Adrenal gland (tissue), 19 donors: Measurements from ENCODE around the gene BEX1. TPM values are rescaled to one million over a fixed set of nuclear protein-coding genes. Genes with fewer than 3 reads are reported as not detected.
"Not testable (repeated sequence)": the region's sequence is repeated elsewhere in the genome, so short reads cannot be mapped to it uniquely, and the experiment has no call there.

Experiments
- DNase-seq, 7 donors: peaks; one replicate each; pipeline ENCODE4 v3.0.0-alpha.2; 2019 to 2020
- H3K27ac ChIP-seq, 5 donors: fragments of 200-600 bp; sonication (generic) in 4 of 5; 1 replicate in 3 of 5; 2 replicates in 2 of 5; pipeline versions ENCODE4 v1.5.1 to v1.8.0; 2016 to 2020; ENCODE audit warnings: mild to moderate bottlenecking in 1 of 5
- H3K27me3 ChIP-seq: fragments of 200-600 bp; 2 replicates; pipeline ENCODE4 v1.8.0; 2021
- H3K36me3 ChIP-seq, 2 donors: fragments of 200-600 bp; replicated peaks in 1 of 2; 1 replicate in 1 of 2; 2 replicates in 1 of 2; pipeline versions ENCODE4 v1.5.1 to v1.8.0; 2018 to 2022
- H3K4me1 ChIP-seq, 2 donors: fragments of 200-600 bp; replicated peaks in 1 of 2; 1 replicate in 1 of 2; 2 replicates in 1 of 2; pipeline versions ENCODE4 v1.5.1 to v1.8.0; 2018 to 2021
- H3K4me3 ChIP-seq, 4 donors: fragments of 200-600 bp; sonication (generic) in 3 of 4; one replicate each; pipeline ENCODE4 v1.5.1; 2016 to 2018
- H3K9me3 ChIP-seq, 3 donors: fragments of 200-600 bp; sonication (generic) in 1 of 3; replicated peaks in 1 of 3; 1 replicate in 2 of 3; 2 replicates in 1 of 3; pipeline versions ENCODE4 v1.5.1 to v1.8.0; 2016 to 2021
- CTCF ChIP-seq, 6 experiments: fragments of 450-650 bp in 4 of 6; fragments of 200-600 bp in 2 of 6; sonication (generic) in 1 of 6; IDR thresholded peaks; 1 replicate in 5 of 6; 2 replicates in 1 of 6; pipeline versions ENCODE4 v1.5.1 to v1.8.0; 2016 to 2021; ENCODE audit warnings: antibody characterized with exemption in 6 of 6, mild to moderate bottlenecking in 2 of 6, moderate library complexity in 1 of 6
- POLR2A ChIP-seq, 2 donors: fragments of 450-650 bp; IDR thresholded peaks; one replicate each; pipeline ENCODE4 v1.6.1; 2017; ENCODE audit warnings: antibody characterized with exemption in 2 of 2, mild to moderate bottlenecking in 2 of 2, moderate library complexity in 1 of 2
- WGBS, 4 donors: extraction: QIAGEN DNeasy Blood & Tissue Kit in 2 of 4; methylation state at CpG; one replicate each; pipeline versions ENCODE4 v1.1.5 to v1.1.7; 2013 to 2017; 5-methylcytosine and 5-hydroxymethylcytosine counted together
- intact Hi-C, 2 donors: fragments of 100-400 bp; cut with DNase I; formaldehyde crosslinking; loops; one replicate each; pipeline versions ENCODE4 v1.14.1 to v1.15.0; 2022 to 2023
- long read RNA-seq, 10 donors: library from polyadenylated mRNA in 3 of 10; unstranded in 2 of 10; stranded (forward) in 1 of 10; transcript quantifications; one replicate each; pipeline ENCODE4 v2.0.0 and lab custom pipeline, GENCODE V29; 2021 to 2026
- polyA plus RNA-seq, 3 donors: library from polyadenylated mRNA; stranded (reverse); fragments of 200-250 nt in 2 of 3; fragments of 350-450 nt in 1 of 3; fragmentation: Illumina TruSeq in 1 of 3; extraction: RNeasy Lipid Tissue Mini Kit (QIAGEN cat#74804) in 1 of 3; gene quantifications; one replicate each; pipeline ENCODE4 v1.2.3, GENCODE V29; 2013 to 2014
- total RNA-seq, 9 donors: library from RNA; depleted of rRNA in 4 of 9; stranded (reverse); fragments of >200 nt in 4 of 9; fragments of 120-200 nt in 1 of 9; fragmentation: NEBNext Ultra II Directional in 1 of 9; extraction: Animal tissue kit (Norgen Biotek cat#: 25700) in 1 of 9; gene quantifications; one replicate each; pipeline versions ENCODE4 v1.1.0 to v1.2.4, GENCODE V29; 2013 to 2023
- donor health status: healthy with polysubstance abuse.
- donor health status: Bipolar disorder and iron deficiency.
- donor health status: DM: yes; HTN: yes; CAD: no.
- donor health status: DM: no; HTN: no; CAD: no.
- donor health status: DM: no; HTN: no; CAD: no.
- donor health status: DM: yes; HTN: yes; CAD: no.

Gene BEX1
- total RNA-seq (100 to 1,000 TPM in 1 of 9 donors, 10 to 100 TPM in 4, 1 to 10 TPM in 4; 1.4 to 153 (median 10.7) TPM), polyA plus RNA-seq (100 to 1,000 TPM in 1 of 3 donors, 10 to 100 TPM in 2; 25.3 to 105 (median 57.3) TPM)
- long read RNA-seq, donor 1, transcript BEX1-201 (3 exons, 864 nt): major isoform, 90 of 363 reads
- long read RNA-seq, donor 1, partial matches to known transcripts: 260 of 363 reads
- long read RNA-seq, donor 1, other reads (novel, unspliced or antisense): 13 of 363 reads
- long read RNA-seq, donor 2, transcript BEX1-201 (3 exons, 864 nt): major isoform, 27 of 187 reads
- long read RNA-seq, donor 2, partial matches to known transcripts: 160 of 187 reads
- long read RNA-seq, donor 2, other reads (novel, unspliced or antisense): 0 of 187 reads
- long read RNA-seq, donor 3, transcript BEX1-201 (3 exons, 864 nt): major isoform, 29 of 479 reads
- long read RNA-seq, donor 3, partial matches to known transcripts: 444 of 479 reads
- long read RNA-seq, donor 3, other reads (novel, unspliced or antisense): 6 of 479 reads
- long read RNA-seq, donor 4, partial matches to known transcripts: 0 of 4 reads
- long read RNA-seq, donor 4, other reads (novel, unspliced or antisense): 0 of 4 reads
- long read RNA-seq, donor 5, partial matches to known transcripts: 0 of 2 reads
- long read RNA-seq, donor 5, other reads (novel, unspliced or antisense): 0 of 2 reads
- long read RNA-seq, donor 6, transcript BEX1-201 (3 exons, 864 nt): major isoform, 28 of 33 reads
- long read RNA-seq, donor 6, partial matches to known transcripts: 2 of 33 reads
- long read RNA-seq, donor 6, other reads (novel, unspliced or antisense): 3 of 33 reads
- long read RNA-seq, donor 7, transcript BEX1-201 (3 exons, 864 nt): major isoform, 37 of 186 reads
- long read RNA-seq, donor 7, partial matches to known transcripts: 149 of 186 reads
- long read RNA-seq, donor 7, other reads (novel, unspliced or antisense): 0 of 186 reads
- long read RNA-seq, donor 8, transcript BEX1-201 (3 exons, 864 nt): major isoform, 74 of 379 reads
- long read RNA-seq, donor 8, partial matches to known transcripts: 300 of 379 reads
- long read RNA-seq, donor 8, other reads (novel, unspliced or antisense): 5 of 379 reads
- long read RNA-seq, donor 9, transcript BEX1-201 (3 exons, 864 nt): major isoform, 35 of 672 reads
- long read RNA-seq, donor 9, partial matches to known transcripts: 604 of 672 reads
- long read RNA-seq, donor 9, other reads (novel, unspliced or antisense): 33 of 672 reads
- long read RNA-seq, donor 10, transcript BEX1-201 (3 exons, 864 nt): major isoform, 16 of 172 reads
- long read RNA-seq, donor 10, partial matches to known transcripts: 151 of 172 reads
- long read RNA-seq, donor 10, other reads (novel, unspliced or antisense): 5 of 172 reads

DNA sequence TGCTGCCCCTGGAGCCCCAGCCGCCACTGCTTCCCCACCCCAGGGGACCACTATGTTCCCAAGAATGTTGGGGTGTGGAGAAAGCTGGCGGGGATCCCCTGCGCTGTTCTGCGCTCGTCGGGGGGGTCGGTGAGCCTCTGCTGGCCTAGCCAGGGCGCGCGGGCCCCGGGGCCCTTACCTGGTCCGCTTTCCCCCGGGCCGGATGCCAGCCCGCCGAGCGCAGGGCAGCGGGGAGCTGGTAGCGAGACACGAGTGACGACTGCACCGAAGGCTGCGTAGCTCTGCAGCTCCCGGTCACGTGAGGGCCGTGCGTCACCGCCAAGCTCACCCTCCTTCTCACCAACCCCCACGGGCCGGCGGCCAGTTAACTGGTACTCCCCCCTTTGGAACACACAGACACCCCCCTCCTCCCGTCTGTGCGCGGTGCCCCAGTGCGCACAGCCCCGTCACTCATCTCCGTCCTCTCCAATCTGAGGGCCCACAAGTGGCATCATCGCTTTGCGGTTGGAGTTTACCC, at the start of gene BEX1:
Gene BEX1, minus strand, starts transcription at position 254 of the 517 bp plus-strand sequence. CDS start 897 bp downstream, outside the sequence.
- peak within 1 kb of the TSS in 1 of 5 donors; percentile 65 for H3K27ac ChIP-seq
- DNase-seq: peak; percentile 24 to 91 (median 56)
- no peaks in the 10 kb centered on the region for H3K4me1 ChIP-seq
- H3K9me3 ChIP-seq: no peaks in the 10 kb centered on the region
- 0 to 41% (median 15%) methylated on average over 2 to 39 of the region's 39 CpGs for WGBS, 4 donors
- intact Hi-C loops: no loop called here
- TF ChIP-seq POLR2A (IDR thresholded peaks at IDR 0.05) (peak in 1 of 2 donors; percentile 44), CTCF (IDR thresholded peaks at IDR 0.05) (no peak)
- H3K36me3 ChIP-seq: no peaks in the 10 kb centered on the region
- peak within 1 kb of the TSS in 1 of 4 donors; percentile 31 for H3K4me3 ChIP-seq
- peaks cover 20% of the 10 kb centered on the region for H3K27me3 ChIP-seq

DNA sequence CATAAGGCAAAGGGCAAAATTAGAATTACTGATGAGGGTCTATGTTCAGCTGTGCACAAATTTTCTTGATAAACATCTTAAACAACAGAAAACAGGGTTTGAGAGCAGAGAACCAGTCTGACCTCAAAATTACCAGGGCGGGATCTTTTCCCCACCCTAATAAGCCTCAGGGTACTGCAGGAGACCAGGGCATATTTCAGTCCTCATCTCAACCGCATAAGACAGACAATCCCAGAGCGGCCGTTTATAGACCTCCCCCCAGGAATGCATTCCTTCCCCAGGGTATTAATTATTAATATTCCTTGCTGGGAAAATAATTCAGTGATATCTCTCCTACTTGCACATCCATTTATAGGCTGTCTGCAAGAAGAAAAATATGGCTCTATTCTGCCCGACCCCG, 45.5 kb upstream of the BEX1 start:
- WGBS, 4 donors: 76 to 90% (median 88%) methylated on average over 6 of the region's 6 CpGs
- H3K9me3 ChIP-seq, H3K4me1 ChIP-seq, H3K27me3 ChIP-seq, H3K4me3 ChIP-seq, DNase-seq, H3K27ac ChIP-seq, intact Hi-C loops, H3K36me3 ChIP-seq: not testable (repeated sequence)

GRCh38 chrX:103107836-103108235, 43.9 kb upstream of the BEX1 start:
- intact Hi-C loops: no loop called here
- Histone ChIP-seq H3K27ac (no peak overlapping the region), H3K4me1 (no peaks in the 10 kb centered on the region), H3K4me3 (no peak overlapping the region), H3K9me3 (no peaks in the 10 kb centered on the region), H3K36me3 (no peaks in the 10 kb centered on the region), H3K27me3 (no peaks in the 10 kb centered on the region)
- no peak for DNase-seq
- no peak for TF ChIP-seq POLR2A (IDR thresholded peaks at IDR 0.05)
- 79 to 89% (median 88%) methylated on average over 4 of the region's 4 CpGs; no CpG with 5 or more reads in 1 of the 4 donors for WGBS, 4 donors

DNA sequence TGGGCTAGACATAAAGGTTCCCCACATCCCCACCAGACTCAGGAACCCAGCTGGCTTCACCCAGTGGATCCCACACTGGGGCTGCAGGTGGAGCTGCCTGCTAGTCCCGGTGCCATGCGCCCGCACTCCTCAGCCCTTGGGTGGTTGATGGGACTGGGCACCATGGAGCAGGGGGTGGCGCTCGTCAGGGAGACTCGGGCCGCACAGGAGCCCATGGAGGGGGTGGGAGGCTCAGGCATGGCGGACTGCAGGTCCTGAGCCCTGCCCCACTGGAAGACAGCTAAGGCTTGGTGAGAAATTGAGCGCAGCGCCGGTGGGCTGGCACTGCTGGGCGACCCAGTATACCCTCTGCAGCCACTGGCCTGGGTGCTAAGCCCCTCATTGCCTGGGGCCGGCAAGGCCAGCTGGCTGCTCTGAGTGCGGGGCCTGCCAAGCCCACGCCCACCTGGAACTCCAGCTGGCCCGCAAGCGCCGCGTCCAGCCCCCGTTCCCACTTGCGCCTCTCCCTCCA, 43.3 kb upstream of the BEX1 start:
- H3K9me3 ChIP-seq, H3K36me3 ChIP-seq, H3K27me3 ChIP-seq, intact Hi-C loops, H3K27ac ChIP-seq, H3K4me3 ChIP-seq, H3K4me1 ChIP-seq, DNase-seq: not testable (repeated sequence)
- WGBS, 4 donors: 76 to 96% (median 92%) methylated on average over 2 to 21 of the region's 21 CpGs

DNA sequence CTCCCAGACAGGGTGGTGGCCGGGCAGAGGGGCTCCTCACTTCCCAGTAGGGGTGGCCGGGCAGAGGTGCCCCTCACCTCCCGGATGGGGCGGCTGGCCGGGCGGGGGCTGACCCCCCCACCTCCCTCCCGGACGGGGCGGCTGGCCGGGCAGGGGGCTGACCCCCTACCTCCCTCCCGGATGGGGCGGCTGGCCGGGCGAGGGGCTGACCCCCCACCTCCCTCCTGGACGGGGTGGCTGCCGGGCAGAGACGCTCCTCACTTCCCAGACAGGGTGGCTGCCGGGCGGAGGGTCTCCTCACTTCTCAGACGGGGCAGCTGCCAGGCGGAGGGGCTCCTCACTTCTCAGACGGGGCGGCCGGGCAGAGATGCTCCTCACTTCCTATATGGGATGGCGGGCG, 40.4 kb upstream of the BEX1 start:
- 89 to 100% (median 90%) methylated on average over 1 to 25 of the region's 26 CpGs; no CpG with 5 or more reads in 1 of the 4 donors for WGBS, 4 donors
- H3K36me3 ChIP-seq, H3K27me3 ChIP-seq, DNase-seq, H3K9me3 ChIP-seq, H3K4me1 ChIP-seq, H3K27ac ChIP-seq, H3K4me3 ChIP-seq, intact Hi-C loops: not testable (repeated sequence)

GRCh38 chrX:103103866-103104265, 39.9 kb upstream of the BEX1 start:
- H3K27ac ChIP-seq, H3K9me3 ChIP-seq, H3K4me1 ChIP-seq, H3K36me3 ChIP-seq, H3K4me3 ChIP-seq, DNase-seq, intact Hi-C loops, H3K27me3 ChIP-seq: not testable (repeated sequence)
- no CpG with 5 or more reads among the region's 2 CpGs for WGBS, 4 donors
